SK-N-MC (cell line): Measurements from ENCODE around the gene ARMCX6.
"Not testable (repeated sequence)": the region's sequence is repeated elsewhere in the genome, so short reads cannot be mapped to it uniquely, and the experiment has no call there.

Experiments
- DNase-seq: peaks from one replicate; pipeline ENCODE4 v3.0.0-alpha.2; 2011; ENCODE audit warnings: low read depth, low spot score
- H3K27ac ChIP-seq: fragments of 200-600 bp; sonication (generic); 2 replicates; pipeline ENCODE4 v1.5.1; 2016; ENCODE audit warnings: mixed run types
- H3K36me3 ChIP-seq: fragments of 200-600 bp; sonication (generic); 2 replicates; pipeline ENCODE4 v1.6.1; 2017; ENCODE audit warnings: antibody characterized with exemption, low read length, mixed read lengths; ENCODE audit not compliant: insufficient read depth
- H3K4me3 ChIP-seq: fragments of 200-600 bp; sonication (generic); 2 replicates; pipeline ENCODE4 v1.5.1; 2016
- H3K9ac ChIP-seq: fragments of 200-600 bp; sonication (generic); 2 replicates; pipeline ENCODE4 v1.8.0; 2017; ENCODE audit warnings: mixed run types, mixed read lengths; ENCODE audit not compliant: insufficient read length
- H3K9me3 ChIP-seq: fragments of 200-600 bp; sonication (generic); 2 replicates; pipeline ENCODE4 v1.6.1; 2017; ENCODE audit warnings: low read depth, mild to moderate bottlenecking, antibody characterized with exemption, low read length, moderate library complexity, mixed read lengths
- EZH2 ChIP-seq: fragments of 200-600 bp; sonication (generic); IDR thresholded peaks from one replicate; pipeline ENCODE4 v1.6.1; 2017; ENCODE audit warnings: antibody characterized with exemption
- FOXP2 ChIP-seq: optimal IDR thresholded peaks from 2 replicates; pipeline ENCODE3; 2011; ENCODE audit warnings: mild to moderate bottlenecking, moderate library complexity; ENCODE audit not compliant: insufficient read depth; ENCODE audit errors: extremely low read length, control extremely low read depth
- POLR2AphosphoS5 ChIP-seq: IDR thresholded peaks from 2 replicates; pipeline ENCODE4 v1.6.1; 2012; ENCODE audit warnings: mild to moderate bottlenecking, low read depth, low read length, borderline replicate concordance

The ARMCX6 gene

GRCh38 chrX:101639583-101639982, 21.8 kb upstream of the ARMCX6 start:
- Histone ChIP-seq H3K4me3 (no peak overlapping the region), H3K36me3 (no peaks in the 10 kb centered on the region), H3K9me3 (no peaks in the 10 kb centered on the region), H3K9ac (no peak overlapping the region), H3K27ac (no peak overlapping the region)
- no peak for TF ChIP-seq FOXP2
- no peak for TF ChIP-seq POLR2AphosphoS5
- no peak for TF ChIP-seq EZH2
- no peak for DNase-seq

- no peak overlapping the region for H3K9ac ChIP-seq
- no peak for TF ChIP-seq POLR2AphosphoS5
- TF ChIP-seq EZH2: no peak
- no peak for TF ChIP-seq FOXP2
- no peaks in the 10 kb centered on the region for H3K36me3 ChIP-seq
- H3K4me3 ChIP-seq: no peak overlapping the region
- DNase-seq: no peak
- no peaks in the 10 kb centered on the region for H3K9me3 ChIP-seq
- H3K27ac ChIP-seq: no peak overlapping the region
Observed at GRCh38 chrX:101619364-101619763, 1.6 kb upstream of the ARMCX6 start.

GRCh38 chrX:101605728-101606127, 12.1 kb downstream of the ARMCX6 start:
- DNase-seq: no peak
- no peak overlapping the region for H3K4me3 ChIP-seq
- H3K36me3 ChIP-seq: no peaks in the 10 kb centered on the region
- no peak for TF ChIP-seq FOXP2
- no peak for TF ChIP-seq POLR2AphosphoS5
- TF ChIP-seq EZH2: no peak
- no peaks in the 10 kb centered on the region for H3K9me3 ChIP-seq
- no peak overlapping the region for H3K9ac ChIP-seq
- no peak overlapping the region for H3K27ac ChIP-seq

GRCh38 chrX:101605146-101605545, 12.7 kb downstream of the ARMCX6 start:
- no peak overlapping the region for H3K9ac ChIP-seq
- no peak overlapping the region for H3K4me3 ChIP-seq
- H3K9me3 ChIP-seq: no peaks in the 10 kb centered on the region
- DNase-seq: no peak
- TF ChIP-seq EZH2 (no peak), POLR2AphosphoS5 (no peak), FOXP2 (no peak)
- H3K27ac ChIP-seq: no peak overlapping the region
- H3K36me3 ChIP-seq: no peaks in the 10 kb centered on the region

GRCh38 chrX:101602077-101602476, 15.7 kb downstream of the ARMCX6 start:
- Histone ChIP-seq H3K9ac (no peak overlapping the region), H3K9me3 (no peaks in the 10 kb centered on the region), H3K27ac (peak overlapping the region; percentile 73; the same call in 1 of the 2 replicates), H3K36me3 (no peaks in the 10 kb centered on the region), H3K4me3 (peak overlapping the region; percentile 45)
- TF ChIP-seq POLR2AphosphoS5 (no peak), FOXP2 (no peak), EZH2 (no peak)
- DNase-seq: no peak

GRCh38 chrX:101599592-101599991, 18.2 kb downstream of the ARMCX6 start:
- not testable (repeated sequence) for H3K4me3 ChIP-seq, H3K9ac ChIP-seq, DNase-seq, H3K36me3 ChIP-seq, H3K9me3 ChIP-seq, H3K27ac ChIP-seq

- no peaks in the 10 kb centered on the region for H3K36me3 ChIP-seq
- no peak overlapping the region for H3K27ac ChIP-seq
- TF ChIP-seq FOXP2: no peak
- no peak for TF ChIP-seq EZH2
- TF ChIP-seq POLR2AphosphoS5: no peak
- no peaks in the 10 kb centered on the region for H3K9me3 ChIP-seq
- no peak overlapping the region for H3K4me3 ChIP-seq
- H3K9ac ChIP-seq: no peak overlapping the region
- peak; percentile 30 for DNase-seq
Observed at GRCh38 chrX:101595739-101596419, 21.9 kb downstream of the ARMCX6 start.
